Measurements from ENCODE around the gene SNX1.
"Not testable (repeated sequence)": the region's sequence is repeated elsewhere in the genome, so short reads cannot be mapped to it uniquely, and the experiment has no call there.

The SNX1 gene

GRCh38 chr15:64112073-64112772, 16.4 kb downstream of the SNX1 start:
- DNase-seq (ENCODE audit: extremely low read depth in 1 of 2, low read depth in 1 of 2): no peak

GRCh38 chr15:64112904-64113303, 17.1 kb downstream of the SNX1 start:
- DNase-seq (ENCODE audit: extremely low read depth in 1 of 2, low read depth in 1 of 2): no peak

- DNase-seq (ENCODE audit: extremely low read depth in 1 of 2, low read depth in 1 of 2): no peak
Measured at GRCh38 chr15:64117759-64118487, 22.1 kb downstream of the SNX1 start.

- DNase-seq (ENCODE audit: extremely low read depth in 1 of 2, low read depth in 1 of 2): not testable (repeated sequence)
Measured at GRCh38 chr15:64120322-64120721, 24.5 kb downstream of the SNX1 start.

- DNase-seq (ENCODE audit: extremely low read depth in 1 of 2, low read depth in 1 of 2): no peak
Measured at GRCh38 chr15:64121614-64122013, 25.8 kb downstream of the SNX1 start.

- no peak for DNase-seq (ENCODE audit: extremely low read depth in 1 of 2, low read depth in 1 of 2)
Measured at GRCh38 chr15:64122444-64122843, 26.7 kb downstream of the SNX1 start.

- DNase-seq (ENCODE audit: extremely low read depth in 1 of 2, low read depth in 1 of 2): no peak
Measured at GRCh38 chr15:64122936-64123351, 27.2 kb downstream of the SNX1 start.

GRCh38 chr15:64125978-64126377, 30.2 kb downstream of the SNX1 start:
- DNase-seq (ENCODE audit: extremely low read depth in 1 of 2, low read depth in 1 of 2): no peak

GRCh38 chr15:64127521-64128270, 31.9 kb downstream of the SNX1 start:
- no peak for DNase-seq (ENCODE audit: extremely low read depth in 1 of 2, low read depth in 1 of 2)

GRCh38 chr15:64130159-64130558, 34.4 kb downstream of the SNX1 start:
- DNase-seq (ENCODE audit: extremely low read depth in 1 of 2, low read depth in 1 of 2): no peak

- DNase-seq (ENCODE audit: extremely low read depth in 1 of 2, low read depth in 1 of 2): no peak
Measured at GRCh38 chr15:64131547-64131946, 35.8 kb downstream of the SNX1 start.

GRCh38 chr15:64132217-64132616, 36.4 kb downstream of the SNX1 start:
- DNase-seq (ENCODE audit: extremely low read depth in 1 of 2, low read depth in 1 of 2): no peak

- no peak for DNase-seq (ENCODE audit: extremely low read depth in 1 of 2, low read depth in 1 of 2)
Measured at GRCh38 chr15:64133623-64134344, 38.0 kb downstream of the SNX1 start.

GRCh38 chr15:64134345-64134829, 38.6 kb downstream of the SNX1 start:
- DNase-seq (ENCODE audit: extremely low read depth in 1 of 2, low read depth in 1 of 2): no peak

- no peak for DNase-seq (ENCODE audit: extremely low read depth in 1 of 2, low read depth in 1 of 2)
Measured at GRCh38 chr15:64136347-64136746, 40.6 kb downstream of the SNX1 start.

- no peak for DNase-seq (ENCODE audit: extremely low read depth in 1 of 2, low read depth in 1 of 2)
Measured at GRCh38 chr15:64137226-64137833, 41.5 kb downstream of the SNX1 start.

GRCh38 chr15:64138331-64138941, 42.7 kb downstream of the SNX1 start:
- DNase-seq (ENCODE audit: extremely low read depth in 1 of 2, low read depth in 1 of 2): no peak

GRCh38 chr15:64141798-64142512, 46.2 kb downstream of the SNX1 start:
- no peak for DNase-seq (ENCODE audit: extremely low read depth in 1 of 2, low read depth in 1 of 2)

GRCh38 chr15:64143276-64143675, 47.5 kb downstream of the SNX1 start:
- DNase-seq (ENCODE audit: extremely low read depth in 1 of 2, low read depth in 1 of 2): no peak
